ENCODE measurements around the gene CENPS. TPM values are rescaled to one million over a fixed set of nuclear protein-coding genes. Genes with fewer than 3 reads are reported as not detected.
"Not testable (repeated sequence)": the region's sequence is repeated elsewhere in the genome, so short reads cannot be mapped to it uniquely, and the experiment has no call there.

Gene CENPS
- total RNA-seq, 2 donors from 2014 or later: 1.9 to 3.4 TPM

- no peaks in the 10 kb centered on the region for H3K9me3 ChIP-seq
- peaks cover 98% of the 10 kb centered on the region for H3K36me3 ChIP-seq
- no peak for DNase-seq (ENCODE audit: low spot score)
- no peak overlapping the region for H3K4me3 ChIP-seq
- TF ChIP-seq, protein P1, sequence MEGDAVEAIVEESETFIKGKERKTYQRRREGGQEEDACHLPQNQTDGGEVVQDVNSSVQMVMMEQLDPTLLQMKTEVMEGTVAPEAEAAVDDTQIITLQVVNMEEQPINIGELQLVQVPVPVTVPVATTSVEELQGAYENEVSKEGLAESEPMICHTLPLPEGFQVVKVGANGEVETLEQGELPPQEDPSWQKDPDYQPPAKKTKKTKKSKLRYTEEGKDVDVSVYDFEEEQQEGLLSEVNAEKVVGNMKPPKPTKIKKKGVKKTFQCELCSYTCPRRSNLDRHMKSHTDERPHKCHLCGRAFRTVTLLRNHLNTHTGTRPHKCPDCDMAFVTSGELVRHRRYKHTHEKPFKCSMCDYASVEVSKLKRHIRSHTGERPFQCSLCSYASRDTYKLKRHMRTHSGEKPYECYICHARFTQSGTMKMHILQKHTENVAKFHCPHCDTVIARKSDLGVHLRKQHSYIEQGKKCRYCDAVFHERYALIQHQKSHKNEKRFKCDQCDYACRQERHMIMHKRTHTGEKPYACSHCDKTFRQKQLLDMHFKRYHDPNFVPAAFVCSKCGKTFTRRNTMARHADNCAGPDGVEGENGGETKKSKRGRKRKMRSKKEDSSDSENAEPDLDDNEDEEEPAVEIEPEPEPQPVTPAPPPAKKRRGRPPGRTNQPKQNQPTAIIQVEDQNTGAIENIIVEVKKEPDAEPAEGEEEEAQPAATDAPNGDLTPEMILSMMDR (IDR thresholded peaks at IDR 0.05): no peak
- H3K27ac ChIP-seq: no peak overlapping the region
- H3K4me1 ChIP-seq: no peaks in the 10 kb centered on the region
- no peaks in the 10 kb centered on the region for H3K27me3 ChIP-seq
These were observed 23.0 kb upstream of the CENPS start for GRCh38 chr1:10407201-10407600.

GRCh38 chr1:10415211-10415930 lies 14.9 kb upstream of the CENPS start:
- Histone ChIP-seq H3K4me3 (no peak overlapping the region), H3K9me3 (no peaks in the 10 kb centered on the region), H3K27ac (peak overlapping the region; percentile 6 to 29), H3K27me3 (no peaks in the 10 kb centered on the region), H3K4me1 (no peaks in the 10 kb centered on the region), H3K36me3 (peaks cover 96% of the 10 kb centered on the region)
- TF ChIP-seq, protein P1 (IDR thresholded peaks at IDR 0.05): no peak
- no peak for DNase-seq (ENCODE audit: low spot score)

DNA sequence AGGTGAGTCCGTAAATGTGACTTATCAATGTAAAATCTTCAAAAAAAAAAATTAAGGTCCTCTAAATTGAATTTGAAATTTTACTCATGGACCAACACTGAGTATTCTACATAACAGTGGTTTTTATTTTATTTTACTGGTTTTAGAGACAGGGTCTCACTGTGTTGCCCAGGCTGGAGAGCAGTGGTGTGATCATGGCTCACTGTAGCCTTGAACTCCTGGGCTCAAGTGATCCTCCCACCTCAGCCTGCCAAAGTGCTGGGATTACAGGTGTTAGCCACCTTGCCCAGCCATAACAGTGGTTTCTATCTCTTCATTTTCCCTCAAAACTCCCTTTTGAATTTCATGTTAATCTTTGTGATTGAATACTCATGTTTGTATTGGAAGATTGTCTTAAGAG lies 14.3 kb upstream of the CENPS start:
- Histone ChIP-seq H3K27ac (peak overlapping the region in 1 of 2 donors; percentile 6), H3K36me3 (peaks cover 93% of the 10 kb centered on the region)
- not testable (repeated sequence) for DNase-seq (ENCODE audit: low spot score); H3K9me3 ChIP-seq; H3K27me3 ChIP-seq; H3K4me1 ChIP-seq; H3K4me3 ChIP-seq

DNA sequence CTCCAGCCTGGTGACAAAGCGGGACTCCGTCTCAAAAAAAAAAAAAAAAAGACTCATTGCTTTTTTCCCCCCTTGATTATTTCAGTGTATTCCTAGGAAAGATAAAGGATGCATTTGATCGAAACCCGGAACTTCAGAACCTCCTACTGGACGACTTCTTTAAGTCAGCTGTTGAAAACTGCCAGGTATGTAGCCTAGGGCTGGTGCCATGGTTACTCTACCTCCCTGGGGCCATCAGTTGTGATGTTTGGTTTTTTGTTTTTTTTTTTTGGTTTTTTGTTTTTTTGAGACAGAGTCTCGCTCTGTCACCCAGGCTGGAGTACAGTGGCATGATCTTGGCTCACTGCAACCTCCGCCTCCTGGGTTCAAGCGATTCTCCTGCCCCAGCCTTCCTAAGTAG lies 11.5 kb upstream of the CENPS start:
- not testable (repeated sequence) for H3K9me3 ChIP-seq; H3K4me3 ChIP-seq; H3K27me3 ChIP-seq; H3K27ac ChIP-seq; H3K4me1 ChIP-seq; DNase-seq (ENCODE audit: low spot score)
- peaks cover 65% of the 10 kb centered on the region for H3K36me3 ChIP-seq

DNA sequence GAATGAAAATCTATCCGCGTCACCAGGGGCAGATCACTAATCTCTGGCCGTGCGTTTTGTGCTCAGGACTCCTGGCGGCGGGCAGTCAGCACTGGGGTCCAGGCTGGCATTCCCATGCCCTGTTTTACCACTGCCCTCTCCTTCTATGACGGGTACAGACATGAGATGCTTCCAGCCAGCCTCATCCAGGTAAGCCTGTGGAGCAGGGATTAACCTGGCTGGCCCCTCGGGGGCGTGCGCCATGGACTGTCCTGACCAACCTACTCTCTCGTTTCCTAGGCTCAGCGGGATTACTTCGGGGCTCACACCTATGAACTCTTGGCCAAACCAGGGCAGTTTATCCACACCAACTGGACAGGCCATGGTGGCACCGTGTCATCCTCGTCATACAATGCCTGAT lies 10.9 kb upstream of the CENPS start:
- TF ChIP-seq, protein P1 (IDR thresholded peaks at IDR 0.05): no peak
- H3K36me3 ChIP-seq: peaks cover 59% of the 10 kb centered on the region
- H3K9me3 ChIP-seq: no peaks in the 10 kb centered on the region
- H3K27ac ChIP-seq: no peak overlapping the region
- DNase-seq (ENCODE audit: low spot score): no peak
- no peak overlapping the region for H3K4me3 ChIP-seq
- H3K4me1 ChIP-seq: no peaks in the 10 kb centered on the region
- H3K27me3 ChIP-seq: no peaks in the 10 kb centered on the region

DNA sequence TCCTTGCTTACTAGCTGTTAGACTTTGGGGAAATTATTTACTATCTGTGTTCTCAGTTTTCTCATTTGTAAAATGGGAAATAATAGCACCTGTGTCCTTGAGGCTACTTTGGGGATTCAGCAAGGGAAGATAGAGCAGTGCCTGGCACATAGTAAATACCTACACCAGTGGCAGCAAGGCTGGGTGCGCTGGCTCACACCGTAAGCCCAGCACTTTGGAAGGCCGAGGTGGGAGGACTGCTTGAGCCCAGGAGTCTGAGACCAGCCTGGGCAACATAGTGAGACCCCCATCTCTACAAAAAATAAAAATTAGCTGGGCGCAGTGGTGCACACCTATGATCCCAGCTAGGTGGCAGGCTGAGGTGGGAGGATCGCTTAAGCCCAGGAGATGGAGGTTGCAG lies 8.6 kb upstream of the CENPS start:
- no peak overlapping the region for H3K27ac ChIP-seq
- TF ChIP-seq, protein P1 (IDR thresholded peaks at IDR 0.05): no peak
- no peak for DNase-seq (ENCODE audit: low spot score)
- no peaks in the 10 kb centered on the region for H3K27me3 ChIP-seq
- H3K4me3 ChIP-seq: no peak overlapping the region
- peaks cover 40% of the 10 kb centered on the region for H3K36me3 ChIP-seq
- no peaks in the 10 kb centered on the region for H3K4me1 ChIP-seq
- H3K9me3 ChIP-seq: no peaks in the 10 kb centered on the region

- DNase-seq (ENCODE audit: low spot score): no peak
- no peak overlapping the region for H3K27ac ChIP-seq
- TF ChIP-seq, protein P1 (IDR thresholded peaks at IDR 0.05): no peak
- no peaks in the 10 kb centered on the region for H3K27me3 ChIP-seq
- peaks cover 16% of the 10 kb centered on the region for H3K36me3 ChIP-seq
- H3K4me3 ChIP-seq: no peak overlapping the region
- no peaks in the 10 kb centered on the region for H3K4me1 ChIP-seq
- H3K9me3 ChIP-seq: no peaks in the 10 kb centered on the region
These were observed 6.2 kb upstream of the CENPS start for GRCh38 chr1:10424034-10424433.

Measured in right atrium auricular region (tissue), 2 donors.